NCI-H510A (cell line): ENCODE results near the gene TRMT112.
"Not testable (repeated sequence)": the region's sequence is repeated elsewhere in the genome, so short reads cannot be mapped to it uniquely, and the experiment has no call there.

ENCODE experiments used
- DNase-seq: peaks from one replicate; lab custom pipeline; 2025; lab: John Stamatoyannopoulos, UW

The TRMT112 gene

DNA sequence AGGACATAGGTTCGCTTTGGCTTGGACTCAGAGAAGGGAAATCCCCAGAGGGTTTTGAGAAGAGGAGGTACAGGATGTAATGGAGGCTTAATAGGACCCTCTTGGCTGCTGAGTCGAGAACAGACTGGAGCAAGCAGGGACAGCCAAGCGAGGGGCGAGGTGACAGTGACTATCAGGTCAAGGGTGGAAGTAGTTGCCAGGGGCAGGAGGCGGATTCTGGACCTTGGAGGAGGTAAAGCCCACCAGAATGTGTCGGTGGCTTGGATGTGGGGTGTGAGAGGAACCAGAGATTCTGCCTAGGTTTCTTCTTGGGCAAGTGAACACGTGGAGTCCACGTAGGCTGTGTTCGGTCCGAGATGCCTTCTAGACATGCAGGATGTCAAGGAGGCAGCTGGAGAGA, 4.4 kb downstream of the TRMT112 start:
- DNase-seq: no peak

DNA sequence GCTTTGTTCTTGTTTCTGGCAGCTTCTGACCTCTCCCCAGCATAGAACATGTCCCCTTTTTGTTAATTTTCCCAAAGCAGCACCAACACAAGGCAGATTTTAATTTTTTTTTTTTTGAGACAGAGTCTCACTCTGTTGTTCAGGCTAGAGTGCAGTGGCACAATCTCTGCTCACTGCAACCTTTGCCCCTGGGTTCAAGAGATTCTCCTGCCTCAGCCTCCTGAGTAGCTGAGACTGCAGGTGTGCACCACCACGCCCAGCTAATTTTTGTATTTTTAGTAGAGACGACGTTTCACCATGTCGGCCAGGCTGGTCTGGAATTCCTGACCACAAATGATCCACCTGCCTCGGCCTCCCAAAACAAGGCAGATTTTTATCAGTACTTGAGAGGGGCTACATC, 9.6 kb downstream of the TRMT112 start:
- not testable (repeated sequence) for DNase-seq

DNA sequence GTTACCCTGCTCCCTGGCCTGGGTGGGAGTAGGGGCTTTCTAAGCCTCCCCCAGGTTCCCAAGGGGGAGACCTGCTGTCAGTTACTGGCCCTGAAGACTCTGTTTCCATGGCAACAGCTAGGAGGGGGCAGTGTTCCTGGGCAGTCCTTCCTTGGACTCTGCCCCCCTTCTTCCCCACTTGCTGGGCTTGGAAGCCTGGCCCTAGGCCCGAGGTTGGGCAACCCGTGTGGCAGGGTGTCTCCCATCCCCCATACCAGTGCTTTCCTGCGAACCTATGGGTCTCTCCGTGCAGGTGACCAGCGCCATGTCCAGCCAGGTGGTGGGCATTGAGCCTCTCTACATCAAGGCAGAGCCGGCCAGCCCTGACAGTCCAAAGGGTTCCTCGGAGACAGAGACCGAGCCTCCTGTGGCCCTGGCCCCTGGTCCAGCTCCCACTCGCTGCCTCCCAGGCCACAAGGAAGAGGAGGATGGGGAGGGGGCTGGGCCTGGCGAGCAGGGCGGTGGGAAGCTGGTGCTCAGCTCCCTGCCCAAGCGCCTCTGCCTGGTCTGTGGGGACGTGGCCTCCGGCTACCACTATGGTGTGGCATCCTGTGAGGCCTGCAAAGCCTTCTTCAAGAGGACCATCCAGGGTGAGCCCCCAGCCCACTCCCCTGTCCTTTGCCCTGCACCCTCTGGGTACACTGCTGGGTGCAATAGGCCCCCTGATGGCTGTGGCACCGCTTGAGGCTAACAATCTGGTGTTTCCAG, 10.3 kb downstream of the TRMT112 start:
- no peak for DNase-seq

DNA sequence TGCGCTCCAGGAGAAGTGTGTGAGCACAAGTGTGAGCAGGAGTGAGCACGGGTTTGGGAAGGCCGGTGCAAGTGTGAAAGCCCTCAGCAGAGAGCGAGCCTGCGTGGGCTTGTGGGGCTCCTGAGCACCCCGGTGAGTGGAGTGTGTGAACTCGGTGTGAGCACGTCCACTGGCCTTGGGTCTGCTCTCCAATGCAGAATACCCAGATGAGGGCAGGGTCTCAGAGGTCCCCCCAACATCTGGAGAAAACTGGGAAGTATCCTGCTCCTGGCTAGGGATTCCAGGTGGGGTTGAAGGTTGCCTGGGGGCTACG, 10.8 kb downstream of the TRMT112 start:
- no peak for DNase-seq

DNA sequence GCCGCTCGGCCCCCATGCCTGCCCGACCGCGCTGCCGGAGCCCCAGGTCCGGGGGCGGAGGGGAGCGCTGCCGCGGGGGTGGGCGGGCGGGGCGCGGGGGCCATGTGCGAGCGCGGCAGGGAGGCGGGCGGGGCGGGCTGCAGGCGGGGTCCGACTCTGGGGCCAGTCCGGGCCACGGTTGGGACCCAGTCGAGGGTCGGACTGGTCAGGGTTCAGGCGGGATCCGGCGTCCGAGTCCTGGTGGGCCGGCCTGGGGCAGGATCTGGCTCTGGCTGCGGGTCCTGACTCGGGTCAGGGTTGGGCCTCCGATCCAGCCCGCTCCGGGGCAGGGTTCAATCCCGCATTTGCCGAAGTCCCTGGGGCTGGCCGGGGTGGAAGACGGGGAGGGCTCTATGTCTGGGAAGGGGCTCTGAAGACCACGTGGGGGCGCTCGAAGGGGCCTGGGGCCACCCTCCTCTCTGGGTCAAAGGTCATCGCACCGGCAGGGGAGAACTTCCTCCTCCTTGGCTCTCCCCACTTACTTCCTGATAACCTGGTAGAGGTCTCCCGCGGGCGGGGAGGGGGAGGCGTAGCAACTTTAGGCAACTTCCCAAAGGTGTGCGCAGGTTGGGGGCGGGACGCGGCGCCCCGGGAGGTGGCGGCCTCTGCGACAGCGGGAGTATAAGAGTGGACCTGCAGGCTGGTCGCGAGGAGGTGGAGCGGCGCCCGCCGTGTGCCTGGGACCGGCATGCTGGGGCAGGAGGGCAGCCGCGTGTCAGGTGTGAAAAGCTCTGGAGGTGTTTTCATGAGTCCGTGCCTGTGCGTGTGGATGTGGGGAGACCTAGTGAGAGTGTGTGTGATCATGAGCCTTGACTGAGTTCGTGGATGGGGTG, 11.4 kb downstream of the TRMT112 start:
- peak; percentile 35 for DNase-seq

DNA sequence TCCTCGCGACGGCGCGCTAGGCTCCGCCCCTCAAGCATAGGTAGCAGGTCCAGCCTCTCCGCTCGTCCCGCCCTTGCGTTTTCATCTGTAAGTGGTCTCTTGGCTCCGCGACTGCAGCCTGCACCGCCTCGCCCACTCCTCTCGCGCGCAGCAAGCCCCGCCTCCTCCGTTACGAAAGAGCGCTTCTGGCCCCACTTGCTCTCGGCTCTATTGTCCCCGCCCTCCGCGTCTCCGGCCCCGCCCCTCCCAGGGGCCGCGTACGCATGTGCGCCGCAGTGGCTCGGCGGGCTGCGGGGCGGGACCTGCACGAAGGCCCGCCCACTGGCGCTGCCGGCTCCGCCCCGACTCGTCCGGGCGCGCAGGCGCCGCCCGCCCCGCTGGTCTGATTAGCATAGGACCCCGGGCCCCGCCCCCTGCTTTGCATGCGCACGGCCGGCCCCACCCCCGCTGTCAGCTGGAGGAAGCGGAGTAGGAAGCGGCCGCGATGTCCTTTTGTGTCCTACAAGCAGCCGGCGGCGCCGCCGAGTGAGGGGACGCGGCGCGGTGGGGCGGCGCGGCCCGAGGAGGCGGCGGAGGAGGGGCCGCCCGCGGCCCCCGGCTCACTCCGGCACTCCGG, 12.2 kb downstream of the TRMT112 start, which contains the start of gene ESRRA:
Gene ESRRA, plus strand, starts transcription at position 450 of the 616 bp plus-strand sequence. CDS start 1,656 bp downstream, outside the sequence.
- peak; percentile 97 for DNase-seq

DNA sequence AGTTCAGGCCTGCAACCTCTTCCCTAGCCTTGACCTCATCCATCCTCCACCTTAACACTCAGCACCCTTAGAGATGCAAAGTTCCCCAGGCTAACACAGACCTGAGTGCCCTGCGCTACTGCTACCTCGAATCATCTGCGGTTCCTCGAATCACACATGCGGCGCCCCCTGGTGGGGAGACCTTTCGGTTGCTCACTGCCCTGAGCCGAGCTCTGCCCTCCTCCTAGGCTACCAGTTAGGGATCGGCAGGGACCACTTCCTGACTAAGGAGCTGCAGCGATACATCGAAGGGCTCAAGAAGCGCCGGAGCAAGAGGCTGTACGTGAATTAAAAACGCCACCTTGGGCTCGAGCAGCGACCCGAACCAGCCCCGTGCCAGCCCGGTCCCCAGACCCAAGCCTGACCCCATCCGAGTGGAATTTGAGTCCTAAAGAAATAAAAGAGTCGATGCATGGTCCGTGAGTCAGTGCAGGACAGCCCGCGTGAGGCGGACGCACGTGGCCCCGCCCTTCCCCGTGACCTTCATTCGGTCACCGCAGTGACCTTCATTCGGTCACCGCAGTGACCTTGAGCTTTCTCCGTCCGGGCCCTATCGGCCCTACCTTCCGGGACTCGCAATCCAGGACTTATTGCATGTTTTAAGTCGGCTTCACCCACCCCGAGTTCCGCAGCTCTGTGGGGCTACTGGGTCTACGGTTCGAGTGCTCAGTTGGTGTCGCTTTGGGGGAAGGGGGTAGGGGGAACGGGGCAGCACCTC, 12.9 kb downstream of the TRMT112 start:
- peak; percentile 86 for DNase-seq

DNA sequence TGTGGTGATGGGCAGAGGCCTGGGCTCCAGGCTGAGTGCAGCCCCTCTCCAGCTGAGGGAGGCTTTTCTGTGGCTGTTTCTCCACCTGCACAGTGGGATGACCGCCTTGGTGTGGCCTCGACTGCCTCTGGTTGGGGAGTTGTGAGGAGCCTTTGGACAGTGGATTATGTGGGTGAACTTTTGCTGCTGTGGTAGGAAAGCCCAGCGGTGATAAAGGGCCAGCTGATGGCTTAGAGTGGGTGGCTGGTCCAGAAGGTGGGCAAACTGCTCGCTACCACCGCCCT, 13.4 kb downstream of the TRMT112 start:
- no peak for DNase-seq

DNA sequence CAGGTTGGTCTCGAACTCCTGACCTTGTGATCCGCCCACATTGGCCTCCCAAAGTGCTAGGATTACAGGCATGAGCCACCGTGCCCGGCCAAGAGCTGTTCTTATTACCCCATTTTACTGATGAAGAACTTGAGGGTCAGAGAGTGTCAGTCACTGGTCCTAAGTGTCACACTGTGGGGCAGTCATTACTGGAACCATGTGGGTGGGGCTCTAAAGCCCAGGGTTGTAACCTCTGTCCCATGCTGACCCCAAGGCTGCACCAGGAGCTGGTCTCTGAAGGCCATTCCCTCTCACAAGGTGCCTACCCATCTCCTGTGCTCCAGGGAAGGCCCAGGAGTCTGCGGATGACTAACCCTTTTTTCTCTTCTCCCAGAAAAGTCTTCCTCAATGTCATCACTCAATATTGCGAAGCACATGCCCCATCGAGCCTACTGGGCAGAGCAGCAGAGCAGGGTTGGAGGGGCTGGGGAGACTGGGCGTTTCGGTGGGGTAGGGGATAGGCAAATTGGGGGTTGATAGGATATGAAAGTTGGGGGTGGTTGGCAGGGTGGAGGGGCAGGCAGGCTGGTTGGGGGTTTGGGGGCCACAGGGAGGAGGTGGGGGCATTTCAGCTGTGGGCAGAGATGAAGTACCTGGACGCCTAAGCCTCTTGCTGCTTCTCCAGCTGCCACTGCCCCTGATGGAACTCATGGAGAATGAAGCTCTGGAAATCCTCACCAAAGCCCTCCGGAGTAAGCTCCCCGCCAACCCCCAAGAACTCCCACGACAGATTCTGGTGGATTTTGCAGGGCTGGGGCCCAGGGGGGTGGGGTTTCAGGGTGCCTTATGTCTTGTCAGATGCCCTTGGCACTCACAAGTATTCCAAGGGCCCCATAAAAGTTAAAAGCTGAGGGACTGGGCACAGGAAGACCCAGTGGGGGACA, 14.0 kb downstream of the TRMT112 start:
- no peak for DNase-seq

DNA sequence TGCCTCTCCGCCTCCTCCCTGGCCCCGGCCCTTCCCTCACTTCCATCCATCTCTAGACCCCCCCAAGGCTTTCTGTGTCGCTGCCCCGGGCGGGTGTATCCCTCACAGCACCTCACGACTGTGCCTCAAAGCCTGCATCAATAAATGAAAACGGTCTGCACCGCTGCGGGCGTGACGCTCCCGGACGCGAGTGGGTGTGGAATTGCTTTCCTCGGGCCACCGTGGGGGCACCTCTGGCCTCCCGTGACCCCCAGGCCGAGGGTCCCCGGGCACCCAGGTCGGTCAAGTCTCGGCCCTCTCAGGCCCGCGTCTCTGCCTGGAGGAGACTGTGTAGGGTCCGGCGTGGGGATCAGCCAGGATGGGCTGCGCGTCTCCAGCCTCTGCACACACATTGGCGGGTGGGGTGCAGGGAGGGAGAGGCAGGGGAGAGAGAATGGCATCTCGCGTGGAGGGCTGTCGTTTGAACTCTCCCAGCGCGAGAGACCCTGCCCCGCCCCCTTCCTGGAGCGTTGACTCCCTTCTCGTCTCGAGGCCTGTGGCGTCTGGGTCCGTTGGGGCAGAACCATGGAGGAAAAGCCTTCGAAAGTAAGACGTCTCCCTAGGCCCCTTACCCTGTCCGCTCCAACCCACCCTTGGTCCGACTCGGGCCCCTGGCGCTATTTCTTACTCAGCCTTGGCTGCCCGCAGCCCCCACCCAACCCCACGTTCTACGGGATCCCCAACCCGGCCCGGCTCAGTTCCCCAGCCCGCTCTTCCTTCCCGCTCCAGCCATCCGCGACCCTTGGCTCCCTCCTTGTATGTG, 17.3 kb downstream of the TRMT112 start, which contains the start of gene CATSPERZ:
Gene CATSPERZ, plus strand, starts transcription at position 512 of the 802 bp plus-strand sequence. Its CDS starts 53 bp downstream, at position 565.
- DNase-seq: no peak

DNA sequence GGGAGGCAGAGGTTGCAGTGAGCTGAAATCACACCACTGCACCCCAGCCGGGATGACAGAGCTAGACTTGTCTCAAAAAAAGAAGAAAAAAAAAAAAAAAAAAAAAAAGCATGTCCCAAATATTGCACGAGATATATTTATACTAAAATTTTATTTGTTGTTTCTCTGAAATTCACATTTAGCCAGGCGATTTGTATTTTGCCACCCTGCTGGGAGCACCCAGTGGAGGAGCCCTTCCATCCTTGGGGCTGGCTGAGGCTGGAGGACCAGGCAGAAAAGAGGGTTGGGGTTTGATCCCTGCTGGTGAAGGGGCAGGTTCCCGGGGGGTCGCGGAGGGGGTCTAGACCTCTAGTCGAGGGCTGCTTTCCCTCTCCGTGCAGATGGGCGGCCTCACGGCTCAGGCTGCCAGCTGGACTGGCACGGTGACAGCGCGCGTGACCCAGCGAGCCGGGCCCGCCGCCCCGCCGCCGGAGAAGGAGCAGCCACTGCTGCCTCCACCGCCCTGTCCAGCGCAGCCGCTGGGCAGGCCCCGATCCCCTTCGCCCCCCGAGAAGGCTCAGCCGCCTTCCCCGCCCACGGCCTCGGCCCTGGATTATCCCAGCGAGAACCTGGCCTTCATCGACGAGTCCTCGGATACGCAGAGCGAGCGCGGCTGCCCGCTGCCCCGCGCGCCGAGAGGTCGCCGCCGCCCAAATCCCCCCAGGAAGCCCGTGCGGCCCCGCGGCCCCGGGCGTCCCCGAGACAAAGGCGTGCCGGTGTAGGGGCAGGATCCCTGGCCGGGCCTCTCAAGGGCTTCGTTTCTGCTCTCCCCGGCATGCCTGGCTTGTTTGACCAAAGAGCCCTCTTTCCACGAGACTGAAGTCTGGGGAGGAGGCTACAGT, 18.2 kb downstream of the TRMT112 start:
- no peak for DNase-seq

DNA sequence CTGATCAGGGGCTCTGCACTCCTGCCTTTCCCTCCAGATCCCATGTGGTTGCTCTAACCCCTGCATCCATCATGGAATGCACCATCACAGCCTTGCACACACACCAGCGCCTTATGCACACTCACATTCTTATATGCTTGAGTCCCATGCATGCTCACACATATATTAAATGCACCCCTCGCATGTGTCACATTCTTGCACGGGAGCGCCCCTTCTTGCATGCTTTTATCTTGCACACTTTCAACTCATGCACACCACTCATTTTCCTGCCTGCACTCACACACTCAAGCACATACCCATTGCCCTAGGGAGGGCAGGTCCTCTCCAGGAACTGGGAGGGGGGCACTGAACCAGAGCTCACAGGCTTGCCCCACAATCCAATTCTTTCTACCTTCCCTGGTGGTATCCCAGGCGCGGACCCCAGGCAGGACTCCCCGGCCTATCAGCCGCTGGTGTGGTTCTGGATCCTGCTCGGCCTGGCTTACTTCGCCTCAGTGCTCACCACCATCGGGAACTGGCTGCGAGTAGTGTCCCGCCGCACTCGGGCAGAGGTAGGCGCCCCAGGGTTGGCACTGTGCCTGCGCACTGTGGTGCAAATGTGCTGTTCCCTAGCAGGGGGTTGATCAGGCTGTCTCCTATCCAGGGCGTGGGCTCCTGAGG, 19.5 kb downstream of the TRMT112 start:
- DNase-seq: no peak

DNA sequence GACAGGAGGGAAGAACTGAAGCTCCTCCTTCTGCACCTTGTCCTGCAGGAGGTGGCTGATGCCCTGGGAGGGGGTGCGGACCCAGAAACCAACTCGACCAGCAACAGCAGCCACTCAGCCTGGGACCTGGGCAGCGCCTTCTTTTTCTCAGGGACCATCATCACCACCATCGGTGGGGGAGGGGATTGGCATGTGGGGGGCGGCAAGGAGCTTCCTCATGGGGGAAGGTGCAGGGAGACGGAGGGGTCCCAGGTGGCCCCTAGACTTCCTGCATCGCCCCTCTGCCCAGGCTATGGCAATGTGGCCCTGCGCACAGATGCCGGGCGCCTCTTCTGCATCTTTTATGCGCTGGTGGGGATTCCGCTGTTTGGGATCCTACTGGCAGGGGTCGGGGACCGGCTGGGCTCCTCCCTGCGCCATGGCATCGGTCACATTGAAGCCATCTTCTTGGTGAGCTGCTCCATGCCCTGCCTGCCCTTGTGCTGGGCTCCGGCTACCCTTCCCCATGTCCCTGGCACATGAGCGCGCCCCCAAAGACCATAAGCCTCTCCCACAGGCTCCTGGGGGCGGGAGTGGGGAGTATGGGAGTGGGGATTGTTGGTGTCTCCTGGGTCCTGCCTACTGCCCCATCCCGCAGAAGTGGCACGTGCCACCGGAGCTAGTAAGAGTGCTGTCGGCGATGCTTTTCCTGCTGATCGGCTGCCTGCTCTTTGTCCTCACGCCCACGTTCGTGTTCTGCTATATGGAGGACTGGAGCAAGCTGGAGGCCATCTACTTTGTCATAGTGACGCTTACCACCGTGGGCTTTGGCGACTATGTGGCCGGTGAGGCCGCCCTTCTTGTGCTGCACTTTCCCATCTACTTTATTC, 20.3 kb downstream of the TRMT112 start:
- no peak for DNase-seq

DNA sequence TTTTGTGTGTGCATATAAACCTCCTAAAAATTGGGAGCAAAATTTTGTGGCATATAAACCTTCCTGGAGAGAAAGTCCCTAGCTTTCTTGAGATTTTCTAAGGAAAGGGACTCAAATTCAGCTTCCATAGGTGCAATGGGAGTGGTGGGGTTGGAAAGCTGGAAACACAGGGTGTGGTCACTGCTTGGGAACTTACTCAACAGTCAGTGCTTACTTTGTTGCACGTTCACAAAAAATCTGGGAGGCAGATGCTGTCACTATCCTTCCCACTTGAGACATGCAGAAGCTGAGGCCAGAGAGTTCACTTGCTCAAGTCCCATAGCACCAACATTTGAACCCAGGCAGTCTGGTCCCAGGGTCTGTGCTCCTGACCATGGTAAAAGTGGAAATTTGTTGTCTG, 21.1 kb downstream of the TRMT112 start:
- no peak for DNase-seq

DNA sequence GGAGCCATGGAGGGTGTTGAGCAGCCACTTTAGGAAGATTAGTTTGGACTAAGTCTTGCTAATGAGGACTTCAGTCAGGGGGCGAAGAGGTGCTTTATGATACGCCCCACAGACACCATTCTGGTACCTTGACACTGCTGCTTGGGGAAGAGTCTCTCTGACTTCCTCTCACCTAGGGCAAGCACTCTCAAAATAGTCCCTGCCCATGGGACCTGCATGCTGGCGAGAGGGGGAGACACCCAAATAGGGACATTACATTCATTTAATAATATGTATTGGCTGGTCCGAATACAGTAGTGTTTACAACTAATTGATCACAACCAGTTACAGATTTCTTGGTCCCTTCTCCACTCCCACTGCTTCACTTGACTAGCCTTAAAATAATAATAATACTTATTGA, 21.6 kb downstream of the TRMT112 start:
- DNase-seq: no peak

DNA sequence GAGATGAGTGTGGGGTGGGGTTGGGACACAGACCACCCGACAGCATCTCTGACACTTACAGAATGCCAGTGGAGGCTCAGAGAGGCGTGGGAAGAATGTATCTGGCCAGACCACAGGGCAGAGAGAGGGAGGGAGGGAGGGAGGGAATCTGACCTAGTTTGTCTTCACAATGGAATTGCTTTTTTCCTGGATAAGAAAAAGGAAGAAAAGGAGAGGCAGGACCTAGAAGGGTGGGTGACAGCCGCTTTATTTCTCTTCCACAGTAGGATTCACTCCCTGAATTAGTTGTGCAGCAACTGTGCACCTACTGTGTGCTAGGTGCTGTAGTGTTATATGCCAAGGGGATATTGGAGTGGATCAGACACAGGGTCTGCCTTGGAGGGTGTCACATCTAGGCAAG, 22.6 kb downstream of the TRMT112 start:
- no peak for DNase-seq

DNA sequence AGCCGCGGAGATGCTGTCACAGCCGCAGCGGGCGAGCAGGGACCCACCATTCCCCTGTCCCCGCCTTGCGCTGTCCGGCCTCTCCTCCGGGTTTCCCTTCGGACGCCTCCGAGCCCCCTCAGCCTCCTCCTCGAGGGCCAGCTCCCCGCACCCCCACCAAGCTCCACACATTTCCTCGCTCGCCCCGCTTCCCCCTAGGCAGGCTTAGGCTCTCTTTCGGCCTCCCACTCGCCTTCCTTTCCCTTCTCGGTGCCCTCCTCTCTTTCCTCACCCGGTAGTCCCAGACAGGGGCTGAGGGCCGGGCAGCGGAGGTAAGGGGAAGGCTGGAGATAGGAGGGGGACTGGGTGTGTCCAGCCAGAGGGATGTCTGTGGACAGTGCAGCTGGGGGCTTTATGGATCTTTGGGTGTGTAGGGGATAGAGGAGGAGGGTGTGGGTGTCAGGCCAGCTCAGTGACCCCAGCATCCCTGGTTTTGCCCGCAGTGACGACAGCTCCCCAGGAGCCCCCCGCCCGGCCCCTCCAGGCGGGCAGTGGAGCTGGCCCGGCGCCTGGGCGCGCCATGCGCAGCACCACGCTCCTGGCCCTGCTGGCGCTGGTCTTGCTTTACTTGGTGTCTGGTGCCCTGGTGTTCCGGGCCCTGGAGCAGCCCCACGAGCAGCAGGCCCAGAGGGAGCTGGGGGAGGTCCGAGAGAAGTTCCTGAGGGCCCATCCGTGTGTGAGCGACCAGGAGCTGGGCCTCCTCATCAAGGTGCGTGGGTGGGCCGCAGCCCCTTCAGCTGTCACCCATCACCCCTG, 24.7 kb downstream of the TRMT112 start:
- no peak for DNase-seq
